CD4-positive, alpha-beta memory T cell (primary cell): Measurements from ENCODE around the gene DHX35. TPM values are rescaled to one million over a fixed set of nuclear protein-coding genes. Genes with fewer than 3 reads are reported as not detected.

Experiments
- CTCF ChIA-PET: fragments of 350-600 bp; sonication (Branson Sonifier 250); formaldehyde crosslinking; loops from one replicate; lab custom pipeline; 2021; ENCODE audit warnings: inconsistent platforms; ENCODE audit not compliant: partially characterized antibody; lab: Charles Lee
- POLR2A ChIA-PET: fragments of 350-600 bp; sonication (Branson Sonifier 250); formaldehyde crosslinking; loops from one replicate; lab custom pipeline; 2021; ENCODE audit not compliant: partially characterized antibody; lab: Charles Lee
- DNase-seq, 5 donors: peaks; one replicate each; pipeline versions ENCODE4 v3.0.0 to v3.0.0-alpha.2; 2020 to 2022; ENCODE audit warnings: mixed read lengths in 1 of 5
- H3K27ac ChIP-seq: one replicate; pipeline ENCODE4 v1.7.0; 2013; ENCODE audit warnings: low read depth, low read length
- H3K27me3 ChIP-seq: 2 replicates; pipeline ENCODE4 v1.7.0; 2013; ENCODE audit warnings: mild to moderate bottlenecking, low read length, moderate library complexity; ENCODE audit not compliant: insufficient read depth
- H3K36me3 ChIP-seq: 2 replicates; pipeline ENCODE4 v1.7.0; 2013; ENCODE audit warnings: mild to moderate bottlenecking, low read length, moderate library complexity; ENCODE audit not compliant: insufficient read depth
- H3K4me1 ChIP-seq: 2 replicates; pipeline ENCODE4 v1.7.0; 2013; ENCODE audit warnings: mild to moderate bottlenecking, low read length, moderate library complexity; ENCODE audit not compliant: insufficient read depth
- H3K4me3 ChIP-seq, 2 donors: one replicate each; pipeline ENCODE4 v1.7.0; 2013; ENCODE audit warnings: low read length in 2 of 2, mild to moderate bottlenecking in 1 of 2
- H3K9me3 ChIP-seq, 2 donors: one replicate each; pipeline ENCODE4 v1.7.0; 2013; ENCODE audit warnings: low read length in 2 of 2, control low read depth in 1 of 2; ENCODE audit not compliant: control insufficient read depth in 1 of 2
- H3K27ac Mint-ChIP-seq, 7 donors: one replicate each; pipeline ENCODE4 v1.8.0; 2020 to 2021; ENCODE audit warnings: mixed read lengths in 7 of 7, mild to moderate bottlenecking in 6 of 7, inconsistent platforms in 3 of 7, moderate library complexity in 3 of 7
- H3K27me3 Mint-ChIP-seq, 2 donors: one replicate each; pipeline ENCODE4 v1.8.0; 2020 to 2021; ENCODE audit warnings: mixed read lengths in 2 of 2
- H3K36me3 Mint-ChIP-seq, 2 donors: one replicate each; pipeline ENCODE4 v1.8.0; 2020 to 2021; ENCODE audit warnings: mixed read lengths in 2 of 2, inconsistent platforms in 1 of 2, mild to moderate bottlenecking in 1 of 2
- H3K4me1 Mint-ChIP-seq, 4 donors: one replicate each; pipeline ENCODE4 v1.8.0; 2020 to 2021; ENCODE audit warnings: mixed read lengths in 4 of 4, mild to moderate bottlenecking in 1 of 4
- H3K4me3 Mint-ChIP-seq, 8 donors: one replicate each; pipeline ENCODE4 v1.8.0; 2020 to 2021; ENCODE audit warnings: mixed read lengths in 8 of 8, mild to moderate bottlenecking in 7 of 8, moderate library complexity in 6 of 8, inconsistent platforms in 3 of 8
- H3K9me3 Mint-ChIP-seq, 8 donors: one replicate each; pipeline ENCODE4 v1.8.0; 2020 to 2021; ENCODE audit warnings: mixed read lengths in 8 of 8, mild to moderate bottlenecking in 5 of 8, inconsistent platforms in 3 of 8, moderate library complexity in 1 of 8
- intact Hi-C: fragments of 100-400 bp; cut with micrococcal nuclease; formaldehyde crosslinking; loops from one replicate; pipeline ENCODE4 v1.15.1; 2023
- polyA plus RNA-seq, 2 donors: library from polyadenylated mRNA; unstranded; fragments of 300-500 nt; fragmentation: Illumina TruSeq; gene quantifications; one replicate each; pipeline ENCODE4 v1.2.3, GENCODE V29; 2021
- total RNA-seq, 2 experiments: library from RNA; stranded (reverse); gene quantifications; one replicate each; pipeline ENCODE4 v1.2.3, GENCODE V29; 2021

The DHX35 gene
- total and polyA plus RNA-seq, 4 experiments from 2014 or later, result 2.7 to 11.8 (median 10.0) TPM

DNA sequence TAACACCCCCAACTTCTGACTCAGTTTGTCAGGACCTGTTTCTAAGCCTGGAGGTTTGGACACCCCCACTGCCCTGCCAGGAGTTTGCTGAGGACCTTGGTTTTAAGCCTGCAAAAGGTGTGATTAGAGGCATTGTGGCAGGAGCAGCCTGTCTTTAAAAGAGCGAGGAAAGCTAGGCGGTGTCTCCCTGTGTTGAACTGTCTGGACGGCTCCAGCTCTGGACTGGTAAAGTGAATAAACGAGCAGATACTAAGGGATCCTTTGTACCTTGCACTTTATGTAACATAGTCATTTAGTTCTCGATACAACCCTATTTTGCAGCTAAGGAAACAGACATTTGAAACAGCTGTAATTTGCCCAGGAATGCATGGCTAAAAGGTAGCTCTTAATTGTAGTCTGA lies 21.5 kb upstream of the DHX35 start:
- CTCF ChIA-PET, result no interaction called here
- POLR2A ChIA-PET, result interaction anchor here (1.5 kb wide), 1 partner anchor 14 kb away, joined by 3 read pairs; no protein-coding TSS in a partner anchor
- H3K36me3 Mint-ChIP-seq, result no peaks in the 10 kb centered on the region
- peak overlapping the region in 1 of 7 donors; percentile 54 for H3K27ac Mint-ChIP-seq
- Histone ChIP-seq H3K36me3 (no peaks in the 10 kb centered on the region), H3K4me1 (no peaks in the 10 kb centered on the region), H3K27ac (no peak overlapping the region), H3K27me3 (no peaks in the 10 kb centered on the region), H3K9me3 (no peaks in the 10 kb centered on the region), H3K4me3 (no peak overlapping the region)
- no peaks in the 10 kb centered on the region for H3K9me3 Mint-ChIP-seq
- no peak for DNase-seq
- intact Hi-C loops, result no loop called here
- no peaks in the 10 kb centered on the region for H3K4me1 Mint-ChIP-seq
- no peak overlapping the region for H3K4me3 Mint-ChIP-seq
- H3K27me3 Mint-ChIP-seq, result no peaks in the 10 kb centered on the region

DNA sequence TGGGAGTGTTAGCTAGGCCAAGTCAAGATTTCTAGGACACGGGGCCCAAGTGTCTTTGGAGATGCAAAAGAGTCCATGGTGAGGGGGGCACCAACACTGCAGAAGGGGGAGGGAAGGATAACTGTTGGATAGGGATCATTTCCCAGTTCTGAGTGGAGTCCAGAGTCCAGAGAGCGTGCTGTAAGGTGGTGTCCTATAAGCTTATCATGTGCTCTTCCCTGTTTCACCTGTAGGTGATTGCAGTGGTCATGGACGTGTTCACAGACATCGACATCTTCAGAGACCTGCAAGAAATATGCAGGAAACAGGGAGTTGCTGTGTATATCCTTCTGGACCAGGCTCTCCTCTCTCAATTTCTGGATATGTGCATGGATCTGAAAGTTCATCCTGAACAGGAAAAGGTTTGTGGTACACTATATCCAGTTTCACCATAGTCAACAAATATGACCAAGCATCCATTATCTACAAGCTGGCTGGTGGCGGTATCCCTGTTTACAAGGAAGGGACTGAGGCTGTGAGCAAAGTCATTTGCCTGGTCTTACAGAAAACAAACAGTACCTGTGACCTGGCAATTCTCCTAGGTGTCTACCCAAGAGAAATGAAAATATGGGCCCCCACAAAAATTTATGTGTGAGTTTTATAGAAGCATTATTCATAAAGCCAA lies 20.3 kb upstream of the DHX35 start:
- Histone ChIP-seq H3K9me3 (no peaks in the 10 kb centered on the region), H3K36me3 (no peaks in the 10 kb centered on the region), H3K27me3 (no peaks in the 10 kb centered on the region), H3K4me1 (no peaks in the 10 kb centered on the region), H3K4me3 (no peak overlapping the region), H3K27ac (no peak overlapping the region)
- no peak overlapping the region for H3K4me3 Mint-ChIP-seq
- ChIA-PET POLR2A (interaction anchor here (1.5 kb wide), 1 partner anchor 12 kb away, joined by 3 read pairs; no protein-coding TSS in a partner anchor), CTCF (no interaction called here)
- DNase-seq, result no peak
- H3K36me3 Mint-ChIP-seq, result no peaks in the 10 kb centered on the region
- no peaks in the 10 kb centered on the region for H3K9me3 Mint-ChIP-seq
- intact Hi-C loops, result no loop called here
- H3K27ac Mint-ChIP-seq, result no peak overlapping the region
- H3K4me1 Mint-ChIP-seq, result no peaks in the 10 kb centered on the region
- H3K27me3 Mint-ChIP-seq, result no peaks in the 10 kb centered on the region

DNA sequence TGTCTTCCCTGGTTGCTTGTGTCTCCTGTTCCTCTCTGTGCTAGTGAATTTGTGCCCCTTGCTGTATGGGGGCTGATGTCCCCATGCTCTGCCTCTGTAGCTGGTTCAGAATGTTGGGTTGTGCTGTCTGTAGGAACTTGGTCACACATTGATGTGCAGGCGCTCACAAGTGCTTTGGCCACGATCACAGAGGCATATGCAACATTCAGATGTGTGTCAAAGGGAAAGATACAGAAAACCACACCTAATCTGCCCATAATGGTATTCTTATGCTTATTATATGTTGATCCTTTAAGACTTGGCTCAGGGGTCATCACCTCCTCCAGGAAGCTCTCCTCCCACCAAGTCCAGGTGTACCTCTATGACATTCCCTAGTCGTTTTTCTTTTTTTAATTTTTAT lies 17.1 kb upstream of the DHX35 start:
- no peak overlapping the region for H3K4me3 Mint-ChIP-seq
- H3K9me3 Mint-ChIP-seq, result no peaks in the 10 kb centered on the region
- H3K36me3 Mint-ChIP-seq, result peaks cover 0 to 4% of the 10 kb centered on the region in 2 donors
- no peak for DNase-seq
- Histone ChIP-seq H3K9me3 (no peaks in the 10 kb centered on the region), H3K4me1 (no peaks in the 10 kb centered on the region), H3K27me3 (no peaks in the 10 kb centered on the region), H3K27ac (no peak overlapping the region), H3K4me3 (no peak overlapping the region), H3K36me3 (no peaks in the 10 kb centered on the region)
- intact Hi-C loops, result no loop called here
- ChIA-PET CTCF (no interaction called here), POLR2A (no interaction called here)
- no peaks in the 10 kb centered on the region for H3K27me3 Mint-ChIP-seq
- H3K27ac Mint-ChIP-seq, result no peak overlapping the region
- H3K4me1 Mint-ChIP-seq, result no peaks in the 10 kb centered on the region

DNA sequence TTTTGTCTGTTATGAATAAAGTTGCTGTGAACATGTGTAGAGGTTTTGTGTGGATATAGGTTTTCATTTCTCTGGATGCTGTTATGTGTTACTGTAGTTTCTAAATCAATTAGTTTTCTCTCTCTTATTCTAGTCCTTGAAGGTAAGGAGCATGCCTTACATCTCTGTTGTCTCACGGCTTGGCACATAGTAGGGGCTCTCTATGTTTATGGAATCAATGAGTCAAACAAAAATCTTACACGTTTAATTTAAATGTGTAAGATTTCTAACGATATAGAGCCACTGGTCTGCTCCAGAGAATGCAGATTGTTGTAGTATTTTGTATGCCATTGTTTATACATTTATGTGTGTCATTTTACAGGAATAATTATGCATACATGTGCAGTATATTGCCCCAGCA lies 15.3 kb upstream of the DHX35 start:
- no peaks in the 10 kb centered on the region for H3K4me1 ChIP-seq
- Mint-ChIP-seq H3K27me3 (no peaks in the 10 kb centered on the region), H3K4me1 (no peaks in the 10 kb centered on the region), H3K4me3 (no peak overlapping the region), H3K9me3 (no peaks in the 10 kb centered on the region), H3K36me3 (peaks cover 0 to 4% of the 10 kb centered on the region in 2 donors), H3K27ac (no peak overlapping the region)
- no peaks in the 10 kb centered on the region for H3K9me3 ChIP-seq
- no peaks in the 10 kb centered on the region for H3K27me3 ChIP-seq
- intact Hi-C loops, result no loop called here
- H3K27ac ChIP-seq, result no peak overlapping the region
- POLR2A ChIA-PET, result no interaction called here
- peaks cover 2% of the 10 kb centered on the region for H3K36me3 ChIP-seq
- no peak for DNase-seq
- CTCF ChIA-PET, result no interaction called here
- H3K4me3 ChIP-seq, result no peak overlapping the region

DNA sequence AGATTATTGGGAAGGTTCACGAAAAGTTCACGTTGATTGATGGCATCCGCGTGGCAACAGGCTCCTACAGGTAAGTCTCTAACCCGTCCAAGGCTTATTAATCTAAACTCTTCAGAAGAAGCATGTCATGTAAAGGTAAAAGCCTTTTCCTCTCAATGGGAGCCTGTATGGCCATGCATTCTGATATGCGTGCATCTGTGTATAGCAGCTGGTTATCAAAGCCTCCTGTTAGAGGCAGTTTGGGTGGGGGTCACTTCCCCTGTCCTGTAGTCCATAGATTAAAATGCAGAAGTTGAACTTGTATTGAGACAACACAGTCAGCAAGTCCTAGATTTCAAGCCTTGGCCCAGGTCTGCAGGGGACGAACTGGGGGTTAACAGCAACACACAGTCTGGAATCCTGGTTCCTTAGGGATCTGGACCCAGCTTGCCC lies 14.2 kb upstream of the DHX35 start:
- POLR2A ChIA-PET, result no interaction called here

DNA sequence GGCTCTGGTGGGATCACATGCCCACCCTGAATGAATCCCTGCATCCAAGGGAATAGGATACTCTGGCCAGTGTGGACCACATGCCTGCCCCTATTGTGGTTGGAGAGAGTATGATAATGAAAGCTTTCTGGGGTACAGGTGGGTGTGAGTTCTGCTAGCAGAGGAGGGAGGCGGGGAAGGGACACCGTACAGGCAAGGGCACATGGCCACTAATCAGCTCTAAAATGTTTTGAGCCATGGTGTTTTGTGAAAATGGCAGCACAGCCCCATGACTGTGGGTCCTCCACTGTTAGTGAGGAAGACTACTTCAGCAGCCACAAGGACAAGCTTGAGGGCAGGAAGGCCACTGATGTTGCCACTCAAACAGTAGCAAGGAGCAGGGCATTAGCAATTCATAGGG lies 11.9 kb upstream of the DHX35 start:
- Histone ChIP-seq H3K4me1 (no peaks in the 10 kb centered on the region), H3K36me3 (peaks cover 9% of the 10 kb centered on the region), H3K9me3 (no peaks in the 10 kb centered on the region), H3K4me3 (no peak overlapping the region), H3K27ac (no peak overlapping the region), H3K27me3 (no peaks in the 10 kb centered on the region)
- Mint-ChIP-seq H3K27ac (peak overlapping the region in 2 of 7 donors; percentile 42 to 69), H3K4me3 (no peak overlapping the region), H3K36me3 (peaks cover 0 to 4% of the 10 kb centered on the region in 2 donors), H3K9me3 (no peaks in the 10 kb centered on the region), H3K4me1 (no peaks in the 10 kb centered on the region), H3K27me3 (no peaks in the 10 kb centered on the region)
- DNase-seq, result no peak
- intact Hi-C loops, result no loop called here
- ChIA-PET CTCF (interaction anchor here (1.1 kb wide), 1 partner anchor 144 kb away, joined by 3 read pairs; no protein-coding TSS in a partner anchor), POLR2A (no interaction called here)

More for the DNA sequence above, 14.2 kb upstream of the DHX35 start:
- H3K4me3 ChIP-seq, result no peak overlapping the region
- no peak for DNase-seq
- no peaks in the 10 kb centered on the region for H3K9me3 Mint-ChIP-seq
- no peak overlapping the region for H3K4me3 Mint-ChIP-seq
- no peaks in the 10 kb centered on the region for H3K27me3 ChIP-seq
- no peaks in the 10 kb centered on the region for H3K4me1 ChIP-seq
- H3K27ac Mint-ChIP-seq, result no peak overlapping the region
- peaks cover 9% of the 10 kb centered on the region for H3K36me3 ChIP-seq
- no peaks in the 10 kb centered on the region for H3K4me1 Mint-ChIP-seq
- H3K9me3 ChIP-seq, result no peaks in the 10 kb centered on the region
- intact Hi-C loops, result no loop called here
- peaks cover 0 to 4% of the 10 kb centered on the region in 2 donors for H3K36me3 Mint-ChIP-seq
- no peaks in the 10 kb centered on the region for H3K27me3 Mint-ChIP-seq
- CTCF ChIA-PET, result no interaction called here
- H3K27ac ChIP-seq, result no peak overlapping the region

DNA sequence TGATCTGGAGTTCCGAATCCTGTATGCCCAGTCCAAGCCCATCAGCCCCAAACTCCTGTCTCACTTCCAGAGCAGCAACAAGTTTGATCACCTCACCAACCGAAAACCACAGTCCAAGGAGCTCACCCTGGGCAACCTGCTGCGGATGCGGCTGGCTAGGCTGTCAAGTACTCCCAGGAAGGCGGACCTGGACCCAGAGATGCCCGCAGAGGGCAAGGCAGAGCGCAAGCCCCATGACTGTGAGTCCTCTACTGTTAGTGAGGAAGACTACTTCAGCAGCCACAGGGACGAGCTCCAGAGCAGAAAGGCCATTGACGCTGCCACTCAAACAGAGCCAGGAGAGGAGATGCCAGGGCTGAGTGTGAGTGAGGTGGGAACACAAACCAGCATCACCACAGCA lies 10.5 kb upstream of the DHX35 start:
- peaks cover 0 to 4% of the 10 kb centered on the region in 2 donors for H3K36me3 Mint-ChIP-seq
- no peak for DNase-seq
- intact Hi-C loops, result no loop called here
- no peaks in the 10 kb centered on the region for H3K27me3 Mint-ChIP-seq
- peak overlapping the region in 1 of 7 donors; percentile 24 for H3K27ac Mint-ChIP-seq
- H3K9me3 Mint-ChIP-seq, result no peaks in the 10 kb centered on the region
- ChIA-PET POLR2A (no interaction called here), CTCF (no interaction called here)
- Histone ChIP-seq H3K4me3 (no peak overlapping the region), H3K36me3 (peaks cover 9% of the 10 kb centered on the region), H3K4me1 (no peaks in the 10 kb centered on the region), H3K27ac (no peak overlapping the region), H3K27me3 (no peaks in the 10 kb centered on the region), H3K9me3 (no peaks in the 10 kb centered on the region)
- H3K4me1 Mint-ChIP-seq, result no peaks in the 10 kb centered on the region
- H3K4me3 Mint-ChIP-seq, result no peak overlapping the region
